Measurements from ENCODE around the gene NKAIN2.

DNA sequence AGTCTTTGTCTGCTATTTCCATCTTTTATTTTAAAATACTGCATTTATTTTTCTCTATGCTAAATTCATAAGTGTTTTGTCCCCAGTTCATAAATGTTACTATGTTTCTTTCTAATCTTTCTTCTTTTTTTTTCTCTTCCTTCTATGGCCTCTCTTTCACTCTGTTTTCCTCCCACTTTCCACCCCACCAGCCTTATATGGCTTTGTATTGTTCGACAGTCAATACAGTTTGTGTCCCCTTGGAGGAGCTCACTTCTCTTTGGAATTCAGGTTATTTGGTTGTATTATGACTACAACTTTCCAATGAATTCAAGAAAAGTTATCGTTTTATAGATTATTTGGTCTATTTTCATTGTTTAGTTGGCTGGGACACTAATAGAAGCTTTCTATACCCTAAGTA lies 393.5 kb downstream of the NKAIN2 start:
- TF ChIP-seq, protein P1, sequence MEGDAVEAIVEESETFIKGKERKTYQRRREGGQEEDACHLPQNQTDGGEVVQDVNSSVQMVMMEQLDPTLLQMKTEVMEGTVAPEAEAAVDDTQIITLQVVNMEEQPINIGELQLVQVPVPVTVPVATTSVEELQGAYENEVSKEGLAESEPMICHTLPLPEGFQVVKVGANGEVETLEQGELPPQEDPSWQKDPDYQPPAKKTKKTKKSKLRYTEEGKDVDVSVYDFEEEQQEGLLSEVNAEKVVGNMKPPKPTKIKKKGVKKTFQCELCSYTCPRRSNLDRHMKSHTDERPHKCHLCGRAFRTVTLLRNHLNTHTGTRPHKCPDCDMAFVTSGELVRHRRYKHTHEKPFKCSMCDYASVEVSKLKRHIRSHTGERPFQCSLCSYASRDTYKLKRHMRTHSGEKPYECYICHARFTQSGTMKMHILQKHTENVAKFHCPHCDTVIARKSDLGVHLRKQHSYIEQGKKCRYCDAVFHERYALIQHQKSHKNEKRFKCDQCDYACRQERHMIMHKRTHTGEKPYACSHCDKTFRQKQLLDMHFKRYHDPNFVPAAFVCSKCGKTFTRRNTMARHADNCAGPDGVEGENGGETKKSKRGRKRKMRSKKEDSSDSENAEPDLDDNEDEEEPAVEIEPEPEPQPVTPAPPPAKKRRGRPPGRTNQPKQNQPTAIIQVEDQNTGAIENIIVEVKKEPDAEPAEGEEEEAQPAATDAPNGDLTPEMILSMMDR (IDR thresholded peaks at IDR 0.05 in 2 of 3, conservative IDR thresholded peaks at IDR 0.05 in 1 of 3; ENCODE audit: borderline replicate concordance in 1 of 3, insufficient read depth in 1 of 3, low read depth in 2 of 3, low read length in 2 of 3), result no peak
- no peak for TF ChIP-seq CEBPB (IDR thresholded peaks at IDR 0.05; ENCODE audit: low read depth)
- TF ChIP-seq POLR2A (IDR thresholded peaks at IDR 0.05; ENCODE audit: borderline replicate concordance, extremely low read depth, insufficient read depth, insufficient read length), result no peak
- TF ChIP-seq EZH2 (IDR thresholded peaks at IDR 0.05), result no peak
